ENCODE data around the gene RRAGA. TPM values are rescaled to one million over a fixed set of nuclear protein-coding genes. Genes with fewer than 3 reads are reported as not detected.

The RRAGA gene
- total and polyA plus RNA-seq, 7 experiments from 2014 or later, result 25.9 to 111 (median 52.1) TPM

GRCh38 chr9:19022206-19022605 is 27.0 kb upstream of the RRAGA start:
- Mint-ChIP-seq H3K27me3 (peaks cover 8 to 17% (median 12%) of the 10 kb centered on the region in 5 donors), H3K36me3 (peaks cover 0 to 6% (median 0%) of the 10 kb centered on the region in 5 donors), H3K4me1 (peaks cover 0 to 6% (median 0%) of the 10 kb centered on the region in 7 donors), H3K4me3 (no peak overlapping the region), H3K9me3 (peaks cover 0 to 4% (median 0%) of the 10 kb centered on the region in 11 donors), H3K27ac (no peak overlapping the region)
- no peaks in the 10 kb centered on the region for H3K36me3 ChIP-seq (ENCODE audit: control insufficient read depth in 2 of 3, insufficient read depth in 3 of 3, low read length in 3 of 3)
- no peak overlapping the region for H3K27ac ChIP-seq (ENCODE audit: low read depth, low read length)
- no peak overlapping the region for H3K4me3 ChIP-seq (ENCODE audit: low read length)
- no peaks in the 10 kb centered on the region for H3K4me1 ChIP-seq (ENCODE audit: control insufficient read depth in 2 of 2, insufficient read depth in 2 of 2, low read length in 2 of 2)
- POLR2A ChIA-PET, result no interaction called here
- CTCF ChIA-PET, result no interaction called here
- ATAC-seq, result no peak
- H3K9me3 ChIP-seq (ENCODE audit: control insufficient read depth in 2 of 3, low read length in 3 of 3), result no peaks in the 10 kb centered on the region
- intact Hi-C loops (cut with micrococcal nuclease), result no loop called here
- no peak for DNase-seq
- H3K27me3 ChIP-seq (ENCODE audit: control insufficient read depth in 2 of 2, insufficient read depth in 2 of 2, low read length in 2 of 2), result no peaks in the 10 kb centered on the region

DNA sequence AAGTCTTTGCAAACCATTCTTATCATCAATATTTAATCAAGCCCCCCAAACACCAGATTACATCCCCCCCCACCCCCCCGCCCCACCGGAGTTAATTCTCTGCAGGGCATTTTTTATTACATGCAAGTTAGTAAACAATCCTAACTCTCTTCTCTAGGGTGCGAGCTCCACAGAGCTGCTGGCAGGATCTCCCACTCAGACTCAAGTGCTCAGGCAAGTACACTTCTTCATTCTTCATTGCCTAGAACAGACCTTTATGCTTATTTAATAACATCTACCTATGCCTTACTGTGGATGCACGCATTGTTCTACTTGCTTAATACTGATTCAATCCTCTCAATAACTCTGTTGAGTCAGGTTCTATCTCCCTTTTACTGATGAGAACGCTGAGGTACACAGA is 26.1 kb upstream of the RRAGA start:
- Mint-ChIP-seq H3K4me1 (peaks cover 0 to 6% (median 0%) of the 10 kb centered on the region in 7 donors), H3K27ac (no peak overlapping the region), H3K36me3 (peaks cover 0 to 6% (median 0%) of the 10 kb centered on the region in 5 donors), H3K9me3 (peaks cover 0 to 4% (median 0%) of the 10 kb centered on the region in 11 donors), H3K4me3 (no peak overlapping the region), H3K27me3 (peaks cover 8 to 17% (median 12%) of the 10 kb centered on the region in 5 donors)
- CTCF ChIA-PET, result no interaction called here
- Histone ChIP-seq H3K27me3 (ENCODE audit: control insufficient read depth in 2 of 2, insufficient read depth in 2 of 2, low read length in 2 of 2) (no peaks in the 10 kb centered on the region), H3K27ac (ENCODE audit: low read depth, low read length) (no peak overlapping the region), H3K4me1 (ENCODE audit: control insufficient read depth in 2 of 2, insufficient read depth in 2 of 2, low read length in 2 of 2) (no peaks in the 10 kb centered on the region), H3K9me3 (ENCODE audit: control insufficient read depth in 2 of 3, low read length in 3 of 3) (no peaks in the 10 kb centered on the region), H3K4me3 (ENCODE audit: low read length) (no peak overlapping the region), H3K36me3 (ENCODE audit: control insufficient read depth in 2 of 3, insufficient read depth in 3 of 3, low read length in 3 of 3) (no peaks in the 10 kb centered on the region)
- POLR2A ChIA-PET, result no interaction called here
- intact Hi-C loops (cut with micrococcal nuclease), result no loop called here
- DNase-seq (no peak), ATAC-seq (no peak)

GRCh38 chr9:19026375-19026774 is 22.9 kb upstream of the RRAGA start:
- no peaks in the 10 kb centered on the region for H3K27me3 ChIP-seq (ENCODE audit: control insufficient read depth in 2 of 2, insufficient read depth in 2 of 2, low read length in 2 of 2)
- no peak overlapping the region for H3K27ac Mint-ChIP-seq
- ATAC-seq (no peak), DNase-seq (peak in 1 of 9 donors; percentile 31)
- no peaks in the 10 kb centered on the region for H3K9me3 ChIP-seq (ENCODE audit: control insufficient read depth in 2 of 3, low read length in 3 of 3)
- H3K4me1 Mint-ChIP-seq, result peaks cover 0 to 8% (median 0%) of the 10 kb centered on the region in 7 donors
- peaks cover 0 to 6% (median 0%) of the 10 kb centered on the region in 5 donors for H3K36me3 Mint-ChIP-seq
- no peak overlapping the region for H3K4me3 Mint-ChIP-seq
- intact Hi-C loops (cut with micrococcal nuclease), result no loop called here
- no peaks in the 10 kb centered on the region for H3K36me3 ChIP-seq (ENCODE audit: control insufficient read depth in 2 of 3, insufficient read depth in 3 of 3, low read length in 3 of 3)
- no peaks in the 10 kb centered on the region for H3K4me1 ChIP-seq (ENCODE audit: control insufficient read depth in 2 of 2, insufficient read depth in 2 of 2, low read length in 2 of 2)
- no peak overlapping the region for H3K27ac ChIP-seq (ENCODE audit: low read depth, low read length)
- ChIA-PET CTCF (interaction anchor here (1.0 to 4.1 kb wide), 2 partner anchors 148 to 773 kb away, joined by 3 to 13 read pairs; no protein-coding TSS in a partner anchor), POLR2A (no interaction called here)
- H3K27me3 Mint-ChIP-seq, result peaks cover 12 to 26% (median 18%) of the 10 kb centered on the region in 5 donors
- no peak overlapping the region for H3K4me3 ChIP-seq (ENCODE audit: low read length)
- H3K9me3 Mint-ChIP-seq, result peaks cover 0 to 3% (median 0%) of the 10 kb centered on the region in 11 donors

GRCh38 chr9:19027825-19028224 is 21.4 kb upstream of the RRAGA start:
- CTCF ChIA-PET, result interaction anchor here (0.6 to 4.1 kb wide), 3 partner anchors 9 to 147 kb away, joined by 3 to 13 read pairs (median 3); no protein-coding TSS in a partner anchor
- Mint-ChIP-seq H3K9me3 (no peaks in the 10 kb centered on the region), H3K4me3 (no peak overlapping the region), H3K27ac (no peak overlapping the region), H3K27me3 (peaks cover 12 to 26% (median 17%) of the 10 kb centered on the region in 5 donors), H3K4me1 (peaks cover 0 to 8% (median 0%) of the 10 kb centered on the region in 7 donors), H3K36me3 (peaks cover 0 to 6% (median 0%) of the 10 kb centered on the region in 5 donors)
- ATAC-seq (no peak), DNase-seq (no peak)
- no peak overlapping the region for H3K4me3 ChIP-seq (ENCODE audit: low read length)
- H3K4me1 ChIP-seq (ENCODE audit: control insufficient read depth in 2 of 2, insufficient read depth in 2 of 2, low read length in 2 of 2), result no peaks in the 10 kb centered on the region
- no peaks in the 10 kb centered on the region for H3K27me3 ChIP-seq (ENCODE audit: control insufficient read depth in 2 of 2, insufficient read depth in 2 of 2, low read length in 2 of 2)
- no peak overlapping the region for H3K27ac ChIP-seq (ENCODE audit: low read depth, low read length)
- H3K9me3 ChIP-seq (ENCODE audit: control insufficient read depth in 2 of 3, low read length in 3 of 3), result no peaks in the 10 kb centered on the region
- POLR2A ChIA-PET, result no interaction called here
- H3K36me3 ChIP-seq (ENCODE audit: control insufficient read depth in 2 of 3, insufficient read depth in 3 of 3, low read length in 3 of 3), result no peaks in the 10 kb centered on the region
- intact Hi-C loops (cut with micrococcal nuclease), result loop anchor here in 1 of 2 donors (1.0 to 2.0 kb wide), 3 partner anchors 429 to 1217 kb away; no protein-coding TSS in a partner anchor

DNA sequence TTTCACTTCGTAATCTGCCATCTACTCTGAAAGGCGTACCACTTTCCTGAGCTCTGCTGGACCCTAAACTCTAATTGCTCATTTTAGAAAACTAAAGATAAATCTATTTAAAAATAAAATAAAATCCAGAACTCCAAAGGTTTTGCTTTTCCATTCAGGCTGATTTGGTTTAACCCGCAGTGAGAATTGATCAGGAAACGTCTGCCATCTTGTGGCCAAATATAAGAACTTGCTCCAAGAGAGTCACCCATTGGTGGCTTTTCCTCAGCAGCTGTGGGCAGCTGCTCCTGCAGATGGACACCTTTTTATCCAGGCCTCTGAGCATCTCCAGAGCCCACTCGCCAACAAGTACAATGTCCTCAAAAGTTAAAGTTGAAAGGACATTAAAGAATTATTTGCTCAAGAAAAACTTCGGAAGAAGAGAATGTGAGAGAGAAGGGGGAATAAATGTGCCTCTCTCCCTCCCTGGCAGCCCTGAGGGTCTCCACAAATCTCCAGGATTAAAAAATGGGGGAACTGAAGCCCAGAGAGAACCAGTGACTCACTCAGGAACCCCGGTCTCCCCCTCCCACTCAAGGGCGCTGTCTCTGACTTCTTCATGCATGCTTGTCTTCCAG is 20.3 kb upstream of the RRAGA start:
- Histone ChIP-seq H3K4me1 (ENCODE audit: control insufficient read depth in 2 of 2, insufficient read depth in 2 of 2, low read length in 2 of 2) (no peaks in the 10 kb centered on the region), H3K9me3 (ENCODE audit: control insufficient read depth in 2 of 3, low read length in 3 of 3) (no peaks in the 10 kb centered on the region), H3K36me3 (ENCODE audit: control insufficient read depth in 2 of 3, insufficient read depth in 3 of 3, low read length in 3 of 3) (no peaks in the 10 kb centered on the region), H3K27ac (ENCODE audit: low read depth, low read length) (no peak overlapping the region), H3K4me3 (ENCODE audit: low read length) (no peak overlapping the region), H3K27me3 (ENCODE audit: control insufficient read depth in 2 of 2, insufficient read depth in 2 of 2, low read length in 2 of 2) (no peaks in the 10 kb centered on the region)
- H3K27me3 Mint-ChIP-seq, result peaks cover 11 to 19% (median 13%) of the 10 kb centered on the region in 5 donors
- peak in 5 of 9 donors; percentile 17 to 37 (median 34) for DNase-seq
- H3K9me3 Mint-ChIP-seq, result no peaks in the 10 kb centered on the region
- POLR2A ChIA-PET, result interaction anchor here (0.7 kb wide), 1 partner anchor 12 kb away, joined by 3 read pairs; no protein-coding TSS in a partner anchor
- no peak overlapping the region for H3K27ac Mint-ChIP-seq
- CTCF ChIA-PET, result interaction anchor here (0.7 to 4.1 kb wide), 2 partner anchors 146 to 155 kb away, joined by 3 to 13 read pairs; no protein-coding TSS in a partner anchor
- H3K4me1 Mint-ChIP-seq, result peaks cover 0 to 8% (median 0%) of the 10 kb centered on the region in 7 donors
- intact Hi-C loops (cut with micrococcal nuclease), result loop anchor here (1.0 to 2.0 kb wide), 5 partner anchors 145 to 1218 kb away; no protein-coding TSS in a partner anchor
- peaks cover 0 to 6% (median 0%) of the 10 kb centered on the region in 5 donors for H3K36me3 Mint-ChIP-seq
- peak; percentile 54 for ATAC-seq
- H3K4me3 Mint-ChIP-seq, result no peak overlapping the region

DNA sequence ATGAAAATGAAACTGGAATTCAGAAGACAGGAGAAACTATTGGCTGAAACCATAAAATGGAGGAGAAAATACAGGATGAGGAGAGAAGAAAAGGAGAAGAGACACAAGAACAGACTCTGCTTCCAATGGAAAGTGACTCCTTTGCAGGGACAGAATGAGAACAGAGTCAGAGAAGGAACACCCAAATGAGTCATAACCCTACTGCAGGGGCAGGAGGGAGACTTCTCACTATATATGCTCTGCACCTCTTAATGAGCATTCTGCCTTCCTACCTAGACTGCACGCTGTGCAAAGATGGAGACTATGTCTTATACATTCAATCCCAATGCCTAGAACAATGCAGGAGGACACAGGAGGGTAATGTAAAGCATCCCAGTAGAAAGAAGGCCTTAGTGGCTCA is 18.3 kb upstream of the RRAGA start:
- H3K9me3 ChIP-seq (ENCODE audit: control insufficient read depth in 2 of 3, low read length in 3 of 3), result no peaks in the 10 kb centered on the region
- H3K36me3 ChIP-seq (ENCODE audit: control insufficient read depth in 2 of 3, insufficient read depth in 3 of 3, low read length in 3 of 3), result no peaks in the 10 kb centered on the region
- peaks cover 4 to 17% (median 6%) of the 10 kb centered on the region in 5 donors for H3K27me3 Mint-ChIP-seq
- H3K27ac Mint-ChIP-seq, result no peak overlapping the region
- no peak overlapping the region for H3K4me3 ChIP-seq (ENCODE audit: low read length)
- H3K27me3 ChIP-seq (ENCODE audit: control insufficient read depth in 2 of 2, insufficient read depth in 2 of 2, low read length in 2 of 2), result no peaks in the 10 kb centered on the region
- H3K36me3 Mint-ChIP-seq, result peaks cover 0 to 6% (median 0%) of the 10 kb centered on the region in 5 donors
- no peak overlapping the region for H3K27ac ChIP-seq (ENCODE audit: low read depth, low read length)
- no peaks in the 10 kb centered on the region for H3K9me3 Mint-ChIP-seq
- no peaks in the 10 kb centered on the region for H3K4me1 ChIP-seq (ENCODE audit: control insufficient read depth in 2 of 2, insufficient read depth in 2 of 2, low read length in 2 of 2)
- POLR2A ChIA-PET, result no interaction called here
- ATAC-seq (no peak), DNase-seq (no peak)
- CTCF ChIA-PET, result no interaction called here
- intact Hi-C loops (cut with micrococcal nuclease), result no loop called here
- H3K4me1 Mint-ChIP-seq, result peaks cover 0 to 8% (median 0%) of the 10 kb centered on the region in 7 donors
- H3K4me3 Mint-ChIP-seq, result no peak overlapping the region
